HCT116 (cell line): Measurements from ENCODE around the gene CGAS.
A peak's percentile ranks its signal among the peaks of the same experiment; 100 is the strongest.

ENCODE experiments used
- CTCF ChIP-seq, 3 experiments: fragments of 200-600 bp in 1 of 3; sonication (generic) in 1 of 3; IDR thresholded peaks in 2 of 3; conservative IDR thresholded peaks in 1 of 3; 2 replicates each; pipeline ENCODE4 v1.5.1; 2012 to 2017; ENCODE audit warnings: low read depth in 2 of 3, low read length in 2 of 3, antibody characterized with exemption in 1 of 3, borderline replicate concordance in 1 of 3, control low read depth in 1 of 3, mild to moderate bottlenecking in 1 of 3, mixed read lengths in 1 of 3, mixed run types in 1 of 3, moderate library complexity in 1 of 3; ENCODE audit not compliant: insufficient read depth in 1 of 3
- EZH2 ChIP-seq: fragments of 200-600 bp; sonication (generic); IDR thresholded peaks from 2 replicates; pipeline ENCODE4 v1.6.1; 2017; ENCODE audit warnings: antibody characterized with exemption, mixed run types
- JUND ChIP-seq: IDR thresholded peaks from 2 replicates; pipeline ENCODE4 v1.6.1; 2012
- POLR2A ChIP-seq: IDR thresholded peaks from 2 replicates; pipeline ENCODE4 v1.7.0; 2011; ENCODE audit warnings: borderline replicate concordance; ENCODE audit not compliant: insufficient read depth, insufficient read length; ENCODE audit errors: extremely low read depth
- RAD21 ChIP-seq: IDR thresholded peaks from 2 replicates; pipeline ENCODE4 v1.6.1; 2012; ENCODE audit warnings: low read depth, mild to moderate bottlenecking
- SIN3A ChIP-seq: IDR thresholded peaks from 2 replicates; pipeline ENCODE4 v1.6.1; 2012; ENCODE audit warnings: low read depth
- ZNF274 ChIP-seq: fragments of 200-500 bp; sonication (Bioruptor generic); IDR thresholded peaks from 2 replicates; pipeline ENCODE4 v1.6.1; 2014; ENCODE audit warnings: mild to moderate bottlenecking, low read depth, low read length, inconsistent platforms

GRCh38 chr6:73461537-73462350 is 9.6 kb upstream of the CGAS start, which contains the start of gene MTO1:
- TF ChIP-seq ZNF274 (no peak), CTCF (IDR thresholded peaks at IDR 0.05 in 2 of 3, conservative IDR thresholded peaks at IDR 0.05 in 1 of 3; ENCODE audit: borderline replicate concordance in 1 of 3, insufficient read depth in 1 of 3, low read depth in 2 of 3, low read length in 2 of 3) (no peak), RAD21 (no peak), SIN3A (peak; percentile 82), POLR2A (peak; percentile 75), JUND (no peak), EZH2 (no peak)
